Fibroblast of lung (primary cell): ENCODE data around the gene COL9A3. TPM values are rescaled to one million over a fixed set of nuclear protein-coding genes. Genes with fewer than 3 reads are reported as not detected.

Source experiments
- DNase-seq, 2 donors: peaks; one replicate each; pipeline versions ENCODE4 v3.0.0 to v3.0.0-alpha.2; 2010; ENCODE audit warnings: low read depth in 2 of 2
- H2AFZ ChIP-seq: 2 replicates; pipeline ENCODE4 v1.5.1; 2012; ENCODE audit warnings: low read length, control low read depth, inconsistent platforms
- H3K27ac ChIP-seq: 2 replicates; pipeline ENCODE4 v1.5.1; 2011; ENCODE audit warnings: low read length, control low read depth; ENCODE audit not compliant: insufficient read depth
- H3K27me3 ChIP-seq: 2 replicates; pipeline ENCODE4 v1.5.1; 2011; ENCODE audit warnings: mild to moderate bottlenecking, low read length; ENCODE audit not compliant: control insufficient read depth, insufficient read depth
- H3K36me3 ChIP-seq: 2 replicates; pipeline ENCODE4 v1.5.1; 2011; ENCODE audit warnings: low read length; ENCODE audit not compliant: control insufficient read depth, insufficient read depth
- H3K4me1 ChIP-seq: 2 replicates; pipeline ENCODE4 v1.5.1; 2011; ENCODE audit warnings: low read length; ENCODE audit not compliant: control insufficient read depth, insufficient read depth; ENCODE audit errors: extremely low read depth
- H3K4me2 ChIP-seq: 2 replicates; pipeline ENCODE4 v1.5.1; 2011; ENCODE audit warnings: low read length, control low read depth; ENCODE audit not compliant: insufficient read depth; ENCODE audit errors: extremely low read depth
- H3K4me3 ChIP-seq, 4 experiments: fragments of 200-600 bp in 1 of 4; sonication (generic) in 1 of 4; replicated peaks in 1 of 4; 2 replicates each; pipeline ENCODE4 v1.5.1; 2011 to 2016; ENCODE audit warnings: low read length in 4 of 4, low read depth in 3 of 4, mild to moderate bottlenecking in 3 of 4, control low read depth in 2 of 4, inconsistent platforms in 1 of 4, mixed read lengths in 1 of 4; ENCODE audit not compliant: insufficient read depth in 1 of 4; ENCODE audit errors: control extremely low read depth in 1 of 4
- H3K79me2 ChIP-seq: 2 replicates; pipeline ENCODE4 v1.5.1; 2012; ENCODE audit warnings: mild to moderate bottlenecking, low read length, inconsistent platforms; ENCODE audit not compliant: control insufficient read depth, insufficient read depth
- H3K9ac ChIP-seq: 2 replicates; pipeline ENCODE4 v1.5.1; 2011; ENCODE audit warnings: mild to moderate bottlenecking, low read length, control low read depth; ENCODE audit not compliant: insufficient read depth
- H3K9me3 ChIP-seq: 2 replicates; pipeline ENCODE4 v1.5.1; 2012; ENCODE audit warnings: low read depth, low read length; ENCODE audit not compliant: control insufficient read depth, insufficient read depth
- H4K20me1 ChIP-seq: 2 replicates; pipeline ENCODE4 v1.5.1; 2011; ENCODE audit warnings: low read length; ENCODE audit not compliant: control insufficient read depth, insufficient read depth; ENCODE audit errors: extremely low read depth
- CTCF ChIP-seq, 2 donors: IDR thresholded peaks in 1 of 2; conservative IDR thresholded peaks in 1 of 2; 1 replicate in 1 of 2; 2 replicates in 1 of 2; pipeline ENCODE4 v1.5.1; 2011 to 2012; ENCODE audit warnings: low read length in 2 of 2, control low read depth in 1 of 2, inconsistent platforms in 1 of 2, low read depth in 1 of 2, mild to moderate bottlenecking in 1 of 2
- EZH2 ChIP-seq: IDR thresholded peaks from 2 replicates; pipeline ENCODE4 v1.5.1; 2012; ENCODE audit warnings: low read length, control low read depth, mild to moderate bottlenecking; ENCODE audit errors: missing control alignments
- polyA plus RNA-seq, 2 donors: library from polyadenylated mRNA; depleted of rRNA in 1 of 2; stranded (reverse) in 1 of 2; unstranded in 1 of 2; fragments of >200 nt; gene quantifications; 2 replicates each; pipeline ENCODE4 v1.2.1, GENCODE V29; 2011 to 2012; ENCODE audit warnings: missing spikeins in 1 of 2
- total RNA-seq: library from RNA; depleted of rRNA; stranded (reverse); fragments of >200 nt; gene quantifications from 2 replicates; pipeline ENCODE4 v1.2.1, GENCODE V29; 2014

Gene COL9A3
- total and polyA plus RNA-seq, 2 donors (not counting 1 experiment from before 2014, with no cell fraction given) = 0.17 TPM

- TF ChIP-seq CTCF (conservative IDR thresholded peaks at IDR 0.05 in 1 of 2, IDR thresholded peaks at IDR 0.05 in 1 of 2; ENCODE audit: low read depth in 1 of 2, low read length in 2 of 2) (no peak), EZH2 (no peak)
- no peak for DNase-seq
- no peak overlapping the region for H3K9ac ChIP-seq
- H3K27me3 ChIP-seq = no peaks in the 10 kb centered on the region
- H2AFZ ChIP-seq = no peak overlapping the region
- no peaks in the 10 kb centered on the region for H4K20me1 ChIP-seq
- no peaks in the 10 kb centered on the region for H3K9me3 ChIP-seq
- no peak overlapping the region for H3K4me2 ChIP-seq
- H3K27ac ChIP-seq = no peak overlapping the region
- no peak overlapping the region for H3K4me3 ChIP-seq
- H3K36me3 ChIP-seq = no peaks in the 10 kb centered on the region
- no peaks in the 10 kb centered on the region for H3K79me2 ChIP-seq
- H3K4me1 ChIP-seq = no peaks in the 10 kb centered on the region
Observed at GRCh38 chr20:62778601-62779416, 38.0 kb upstream of the COL9A3 start.

GRCh38 chr20:62779417-62779685, 37.5 kb upstream of the COL9A3 start:
- no peak overlapping the region for H2AFZ ChIP-seq
- no peaks in the 10 kb centered on the region for H3K79me2 ChIP-seq
- no peak overlapping the region for H3K4me2 ChIP-seq
- no peak overlapping the region for H3K9ac ChIP-seq
- TF ChIP-seq EZH2 (no peak), CTCF (conservative IDR thresholded peaks at IDR 0.05 in 1 of 2, IDR thresholded peaks at IDR 0.05 in 1 of 2; ENCODE audit: low read depth in 1 of 2, low read length in 2 of 2) (no peak)
- no peak overlapping the region for H3K4me3 ChIP-seq
- no peaks in the 10 kb centered on the region for H4K20me1 ChIP-seq
- H3K27me3 ChIP-seq = no peaks in the 10 kb centered on the region
- DNase-seq = no peak
- H3K9me3 ChIP-seq = no peaks in the 10 kb centered on the region
- H3K27ac ChIP-seq = no peak overlapping the region
- H3K36me3 ChIP-seq = no peaks in the 10 kb centered on the region
- no peaks in the 10 kb centered on the region for H3K4me1 ChIP-seq

GRCh38 chr20:62780204-62780603, 36.6 kb upstream of the COL9A3 start:
- H3K9me3 ChIP-seq = no peaks in the 10 kb centered on the region
- no peaks in the 10 kb centered on the region for H4K20me1 ChIP-seq
- no peak overlapping the region for H3K4me2 ChIP-seq
- TF ChIP-seq EZH2 (no peak), CTCF (conservative IDR thresholded peaks at IDR 0.05 in 1 of 2, IDR thresholded peaks at IDR 0.05 in 1 of 2; ENCODE audit: low read depth in 1 of 2, low read length in 2 of 2) (no peak)
- H3K4me1 ChIP-seq = no peaks in the 10 kb centered on the region
- no peak overlapping the region for H3K27ac ChIP-seq
- no peak overlapping the region for H3K4me3 ChIP-seq
- DNase-seq = no peak
- H3K79me2 ChIP-seq = no peaks in the 10 kb centered on the region
- no peaks in the 10 kb centered on the region for H3K27me3 ChIP-seq
- H3K36me3 ChIP-seq = no peaks in the 10 kb centered on the region
- H3K9ac ChIP-seq = no peak overlapping the region
- H2AFZ ChIP-seq = no peak overlapping the region
